ENCODE data around the gene SNCAIP.
"Not testable (repeated sequence)": the region's sequence is repeated elsewhere in the genome, so short reads cannot be mapped to it uniquely, and the experiment has no call there.

SNCAIP gene

GRCh38 chr5:122346897-122347581, 35.0 kb downstream of the SNCAIP start:
- no peak overlapping the region for H4K5ac ChIP-seq (ENCODE audit: low read length)
- no peak overlapping the region for H2AK5ac ChIP-seq (ENCODE audit: low read length)
- no peak overlapping the region for H3K4ac ChIP-seq (ENCODE audit: low read depth, low read length)
- no peak overlapping the region for H3K23ac ChIP-seq (ENCODE audit: low read length)
- no peak for DNase-seq
- H3K18ac ChIP-seq (ENCODE audit: low read length) = no peak overlapping the region
- H3K4me3 ChIP-seq (ENCODE audit: low read length) = no peak overlapping the region
- H3K36me3 ChIP-seq (ENCODE audit: control insufficient read depth, insufficient read depth, low read length) = no peaks in the 10 kb centered on the region
- H3K4me1 ChIP-seq (ENCODE audit: control insufficient read depth, low read depth, low read length) = no peaks in the 10 kb centered on the region
- no peak overlapping the region for H2BK120ac ChIP-seq (ENCODE audit: low read depth, low read length)
- H2BK5ac ChIP-seq (ENCODE audit: low read length) = no peak overlapping the region
- H4K8ac ChIP-seq (ENCODE audit: low read depth, low read length) = no peak overlapping the region
- no peak overlapping the region for H3K56ac ChIP-seq (ENCODE audit: low read length)
- WGBS (ENCODE audit: extremely low coverage, insufficient coverage, low lambda C conversion rate) = no CpG with 5 or more reads among the region's 3 CpGs
- H3K27ac ChIP-seq (ENCODE audit: low read depth, low read length) = no peak overlapping the region
- no peaks in the 10 kb centered on the region for H3K27me3 ChIP-seq (ENCODE audit: insufficient read depth, low read length, poor library complexity)
- H3K79me2 ChIP-seq (ENCODE audit: control insufficient read depth, insufficient read depth, low read length) = no peaks in the 10 kb centered on the region
- H3K9ac ChIP-seq (ENCODE audit: low read length) = no peak overlapping the region
- no peak overlapping the region for H2BK15ac ChIP-seq (replicated peaks; ENCODE audit: low read depth)
- H3K4me2 ChIP-seq (ENCODE audit: low read length) = no peak overlapping the region
- H3K79me1 ChIP-seq (ENCODE audit: low read length) = no peaks in the 10 kb centered on the region

- no peak overlapping the region for H2BK5ac ChIP-seq (ENCODE audit: low read length)
- H3K56ac ChIP-seq (ENCODE audit: low read length) = no peak overlapping the region
- H2AK5ac ChIP-seq (ENCODE audit: low read length) = no peak overlapping the region
- no peak overlapping the region for H3K27ac ChIP-seq (ENCODE audit: low read depth, low read length)
- H3K4me2 ChIP-seq (ENCODE audit: low read length) = no peak overlapping the region
- H3K4ac ChIP-seq (ENCODE audit: low read depth, low read length) = no peak overlapping the region
- no CpG with 5 or more reads among the region's 3 CpGs for WGBS (ENCODE audit: extremely low coverage, insufficient coverage, low lambda C conversion rate)
- H2BK15ac ChIP-seq (replicated peaks; ENCODE audit: low read depth) = no peak overlapping the region
- H3K79me1 ChIP-seq (ENCODE audit: low read length) = no peaks in the 10 kb centered on the region
- no peaks in the 10 kb centered on the region for H3K36me3 ChIP-seq (ENCODE audit: control insufficient read depth, insufficient read depth, low read length)
- no peak for DNase-seq
- no peaks in the 10 kb centered on the region for H3K79me2 ChIP-seq (ENCODE audit: control insufficient read depth, insufficient read depth, low read length)
- H3K4me1 ChIP-seq (ENCODE audit: control insufficient read depth, low read depth, low read length) = no peaks in the 10 kb centered on the region
- no peak overlapping the region for H2BK120ac ChIP-seq (ENCODE audit: low read depth, low read length)
- H3K4me3 ChIP-seq (ENCODE audit: low read length) = no peak overlapping the region
- H4K5ac ChIP-seq (ENCODE audit: low read length) = no peak overlapping the region
- H4K8ac ChIP-seq (ENCODE audit: low read depth, low read length) = no peak overlapping the region
- H3K23ac ChIP-seq (ENCODE audit: low read length) = no peak overlapping the region
- H3K9ac ChIP-seq (ENCODE audit: low read length) = no peak overlapping the region
- H3K27me3 ChIP-seq (ENCODE audit: insufficient read depth, low read length, poor library complexity) = no peaks in the 10 kb centered on the region
- H3K18ac ChIP-seq (ENCODE audit: low read length) = no peak overlapping the region
Measured at GRCh38 chr5:122350496-122350895, 38.5 kb downstream of the SNCAIP start.

GRCh38 chr5:122351416-122352157, 39.5 kb downstream of the SNCAIP start:
- Histone ChIP-seq H4K5ac (ENCODE audit: low read length) (no peak overlapping the region), H3K9ac (ENCODE audit: low read length) (no peak overlapping the region), H3K79me1 (ENCODE audit: low read length) (no peaks in the 10 kb centered on the region), H3K23ac (ENCODE audit: low read length) (no peak overlapping the region), H3K79me2 (ENCODE audit: control insufficient read depth, insufficient read depth, low read length) (no peaks in the 10 kb centered on the region), H3K18ac (ENCODE audit: low read length) (no peak overlapping the region), H3K4me1 (ENCODE audit: control insufficient read depth, low read depth, low read length) (no peaks in the 10 kb centered on the region), H3K4me2 (ENCODE audit: low read length) (no peak overlapping the region), H2BK5ac (ENCODE audit: low read length) (no peak overlapping the region), H3K4ac (ENCODE audit: low read depth, low read length) (no peak overlapping the region), H3K27me3 (ENCODE audit: insufficient read depth, low read length, poor library complexity) (no peaks in the 10 kb centered on the region), H2BK15ac (replicated peaks; ENCODE audit: low read depth) (no peak overlapping the region), H3K4me3 (ENCODE audit: low read length) (no peak overlapping the region), H4K8ac (ENCODE audit: low read depth, low read length) (peak overlapping the region; percentile 13), H2AK5ac (ENCODE audit: low read length) (no peak overlapping the region), H3K27ac (ENCODE audit: low read depth, low read length) (no peak overlapping the region), H3K56ac (ENCODE audit: low read length) (no peak overlapping the region), H3K36me3 (ENCODE audit: control insufficient read depth, insufficient read depth, low read length) (no peaks in the 10 kb centered on the region), H2BK120ac (ENCODE audit: low read depth, low read length) (no peak overlapping the region)
- DNase-seq = peak; percentile 24
- WGBS (ENCODE audit: extremely low coverage, insufficient coverage, low lambda C conversion rate) = no CpG with 5 or more reads among the region's 4 CpGs

GRCh38 chr5:122352331-122352730, 40.3 kb downstream of the SNCAIP start:
- no peak overlapping the region for H3K4me2 ChIP-seq (ENCODE audit: low read length)
- H3K27me3 ChIP-seq (ENCODE audit: insufficient read depth, low read length, poor library complexity) = no peaks in the 10 kb centered on the region
- no peak overlapping the region for H4K5ac ChIP-seq (ENCODE audit: low read length)
- no peak overlapping the region for H2BK5ac ChIP-seq (ENCODE audit: low read length)
- no peak overlapping the region for H3K56ac ChIP-seq (ENCODE audit: low read length)
- no peak overlapping the region for H3K18ac ChIP-seq (ENCODE audit: low read length)
- no peaks in the 10 kb centered on the region for H3K36me3 ChIP-seq (ENCODE audit: control insufficient read depth, insufficient read depth, low read length)
- H3K27ac ChIP-seq (ENCODE audit: low read depth, low read length) = no peak overlapping the region
- H2BK120ac ChIP-seq (ENCODE audit: low read depth, low read length) = no peak overlapping the region
- H4K8ac ChIP-seq (ENCODE audit: low read depth, low read length) = no peak overlapping the region
- no peaks in the 10 kb centered on the region for H3K4me1 ChIP-seq (ENCODE audit: control insufficient read depth, low read depth, low read length)
- no peak overlapping the region for H3K4me3 ChIP-seq (ENCODE audit: low read length)
- H3K9ac ChIP-seq (ENCODE audit: low read length) = no peak overlapping the region
- DNase-seq = no peak
- no peaks in the 10 kb centered on the region for H3K79me1 ChIP-seq (ENCODE audit: low read length)
- no peak overlapping the region for H2BK15ac ChIP-seq (replicated peaks; ENCODE audit: low read depth)
- no peak overlapping the region for H3K23ac ChIP-seq (ENCODE audit: low read length)
- no peak overlapping the region for H2AK5ac ChIP-seq (ENCODE audit: low read length)
- H3K4ac ChIP-seq (ENCODE audit: low read depth, low read length) = no peak overlapping the region
- no peaks in the 10 kb centered on the region for H3K79me2 ChIP-seq (ENCODE audit: control insufficient read depth, insufficient read depth, low read length)

- not testable (repeated sequence) for H3K56ac ChIP-seq (ENCODE audit: low read length); H4K8ac ChIP-seq (ENCODE audit: low read depth, low read length); H3K4me1 ChIP-seq (ENCODE audit: control insufficient read depth, low read depth, low read length); H2BK120ac ChIP-seq (ENCODE audit: low read depth, low read length); H3K4me2 ChIP-seq (ENCODE audit: low read length); H3K27ac ChIP-seq (ENCODE audit: low read depth, low read length); H4K5ac ChIP-seq (ENCODE audit: low read length); H3K4ac ChIP-seq (ENCODE audit: low read depth, low read length); H3K23ac ChIP-seq (ENCODE audit: low read length); H3K36me3 ChIP-seq (ENCODE audit: control insufficient read depth, insufficient read depth, low read length); H2BK5ac ChIP-seq (ENCODE audit: low read length); H3K4me3 ChIP-seq (ENCODE audit: low read length); H2AK5ac ChIP-seq (ENCODE audit: low read length); H3K27me3 ChIP-seq (ENCODE audit: insufficient read depth, low read length, poor library complexity); H2BK15ac ChIP-seq (replicated peaks; ENCODE audit: low read depth); H3K79me2 ChIP-seq (ENCODE audit: control insufficient read depth, insufficient read depth, low read length); H3K9ac ChIP-seq (ENCODE audit: low read length); DNase-seq; H3K18ac ChIP-seq (ENCODE audit: low read length); H3K79me1 ChIP-seq (ENCODE audit: low read length)
- WGBS (ENCODE audit: extremely low coverage, insufficient coverage, low lambda C conversion rate) = no CpG with 5 or more reads among the region's 3 CpGs
Measured at GRCh38 chr5:122353361-122353760, 41.3 kb downstream of the SNCAIP start.

Measured in mesendoderm (in vitro differentiated cells).